ENCODE measurements around the gene PSMB5.

The PSMB5 gene

DNA sequence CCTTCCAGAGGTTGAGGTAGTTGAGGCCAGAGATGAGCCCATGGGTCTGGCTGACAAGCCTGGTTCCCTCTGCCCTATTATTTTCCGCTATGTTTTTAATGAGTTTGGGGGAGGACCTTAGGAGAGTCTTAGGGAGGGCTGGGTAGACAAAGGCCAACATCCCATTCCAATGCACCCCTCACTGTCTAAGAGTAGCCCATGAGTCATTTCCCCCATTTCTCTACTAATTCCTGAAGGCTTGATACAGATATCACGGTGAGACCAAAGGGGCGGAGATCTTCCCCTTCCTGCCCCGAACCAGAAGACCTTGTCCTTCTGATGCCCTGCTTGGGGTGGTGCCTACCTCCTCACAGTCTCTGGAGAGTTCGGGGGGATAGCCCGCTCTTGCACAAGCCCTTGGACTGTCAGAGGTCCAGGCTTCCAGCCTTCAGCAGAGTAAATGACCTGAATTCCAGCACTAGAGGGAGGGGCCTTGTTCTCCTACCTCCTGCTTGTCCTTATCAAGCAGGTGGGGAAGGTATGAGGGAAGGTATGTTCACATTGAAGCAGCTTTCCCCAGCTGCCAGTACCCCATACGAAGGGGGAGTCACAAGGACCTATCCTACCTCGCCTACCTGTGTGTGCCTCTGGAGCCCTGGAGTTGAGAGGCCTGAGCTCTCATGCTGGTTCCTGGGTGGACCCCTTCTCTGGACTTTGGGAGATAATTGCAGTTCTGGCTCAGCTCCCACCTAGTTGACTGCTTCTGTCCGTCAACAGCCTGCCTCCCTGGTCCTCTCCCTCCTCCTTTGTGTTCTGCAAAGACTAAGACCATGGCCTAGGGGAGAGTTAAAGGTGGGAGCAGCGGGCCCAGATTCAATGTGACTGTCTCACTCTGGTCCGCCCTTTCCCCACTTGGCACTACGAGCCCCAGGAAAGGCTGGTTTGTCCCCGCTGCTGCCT, 11.0 kb upstream of the PSMB5 start:
- DNase-seq = no peak

DNA sequence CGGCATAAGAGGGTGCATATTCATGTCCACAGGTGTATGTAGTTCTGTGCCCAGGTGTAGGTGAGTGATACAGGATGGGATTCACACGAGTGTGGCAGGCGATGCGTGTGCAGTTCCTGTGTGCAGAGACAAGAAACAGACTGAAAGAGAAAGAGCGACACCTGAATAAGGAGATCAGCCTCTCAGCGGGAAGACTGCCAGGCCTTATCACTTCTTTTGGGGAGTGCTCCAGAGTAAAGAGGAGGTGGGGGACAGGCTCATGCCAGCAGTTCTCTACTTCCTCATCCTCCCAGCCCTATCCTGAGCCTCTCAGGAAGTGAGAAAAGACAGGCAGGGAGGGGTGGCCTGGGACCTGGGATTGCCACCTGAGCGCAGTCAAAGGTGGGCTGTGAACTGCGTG, 10.1 kb upstream of the PSMB5 start:
- no peak for DNase-seq

DNA sequence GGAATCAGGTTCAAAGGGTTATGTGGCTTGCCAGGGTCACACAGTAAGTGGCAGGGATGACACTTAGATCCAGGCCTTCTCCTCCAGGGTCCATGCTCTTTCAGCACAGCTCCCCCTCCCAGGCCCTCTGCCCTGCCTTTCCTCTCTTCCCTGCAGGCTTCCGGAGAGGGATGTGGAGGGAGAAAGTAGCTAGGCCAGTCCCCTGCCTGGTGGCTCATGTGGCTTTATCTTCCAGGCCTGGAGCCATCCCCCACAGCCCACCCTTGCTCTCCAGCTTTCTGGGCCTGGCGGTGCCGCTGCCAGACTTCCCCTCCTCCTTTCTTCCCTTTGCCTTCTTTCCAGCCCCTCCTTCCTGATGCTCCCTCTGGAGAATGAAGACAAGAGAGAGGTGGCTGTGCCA, 9.1 kb upstream of the PSMB5 start:
- DNase-seq = no peak

DNA sequence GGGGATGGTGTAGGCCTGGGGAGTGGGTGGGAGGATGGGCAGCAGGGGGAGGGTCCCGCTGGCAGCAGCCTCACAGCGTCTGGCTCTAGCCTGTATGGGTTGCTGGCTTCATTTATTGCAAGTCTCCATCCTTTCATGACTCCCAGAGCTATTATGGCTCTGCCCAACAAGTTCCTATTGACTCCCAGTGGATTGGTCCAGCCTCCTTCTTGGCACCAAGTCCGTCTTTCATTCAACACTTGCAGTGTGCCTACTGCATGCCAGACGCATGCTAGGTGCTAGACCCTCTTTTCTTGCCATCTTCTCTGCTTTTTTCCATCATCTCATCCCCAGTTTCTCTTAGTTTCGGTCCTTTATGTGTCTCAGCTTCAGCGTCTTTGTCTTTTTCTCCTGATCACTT, 8.4 kb upstream of the PSMB5 start:
- DNase-seq = no peak

DNA sequence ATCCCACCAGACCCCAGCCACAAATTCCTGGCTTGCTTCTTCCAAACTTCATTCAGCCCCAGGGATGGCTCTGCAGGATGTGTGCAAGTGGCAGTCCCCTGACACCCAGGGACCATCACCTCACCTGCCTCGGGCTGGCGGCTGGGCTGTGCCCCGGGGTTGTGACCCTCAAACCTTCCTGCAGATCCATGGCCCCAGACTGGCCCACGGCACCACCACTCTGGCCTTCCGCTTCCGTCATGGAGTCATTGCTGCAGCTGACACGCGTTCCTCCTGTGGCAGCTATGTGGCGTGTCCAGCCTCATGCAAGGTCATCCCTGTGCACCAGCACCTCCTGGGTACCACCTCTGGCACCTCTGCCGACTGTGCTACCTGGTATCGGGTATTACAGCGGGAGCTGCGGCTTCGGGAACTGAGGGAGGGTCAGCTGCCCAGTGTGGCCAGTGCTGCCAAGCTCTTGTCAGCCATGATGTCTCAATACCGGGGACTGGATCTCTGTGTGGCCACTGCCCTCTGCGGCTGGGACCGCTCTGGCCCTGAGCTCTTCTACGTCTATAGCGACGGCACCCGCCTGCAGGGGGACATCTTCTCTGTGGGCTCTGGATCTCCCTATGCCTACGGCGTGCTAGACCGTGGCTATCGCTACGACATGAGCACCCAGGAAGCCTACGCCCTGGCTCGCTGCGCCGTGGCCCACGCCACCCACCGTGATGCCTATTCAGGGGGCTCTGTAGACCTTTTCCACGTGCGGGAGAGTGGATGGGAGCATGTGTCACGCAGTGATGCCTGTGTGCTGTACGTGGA, 7.7 kb upstream of the PSMB5 start, which contains the start of gene PSMB11:
Gene PSMB11 (plus strand): TSS at position 51 of the 804 bp plus-strand sequence. CDS start 14 bp downstream, at position 65.
- DNase-seq = no peak

DNA sequence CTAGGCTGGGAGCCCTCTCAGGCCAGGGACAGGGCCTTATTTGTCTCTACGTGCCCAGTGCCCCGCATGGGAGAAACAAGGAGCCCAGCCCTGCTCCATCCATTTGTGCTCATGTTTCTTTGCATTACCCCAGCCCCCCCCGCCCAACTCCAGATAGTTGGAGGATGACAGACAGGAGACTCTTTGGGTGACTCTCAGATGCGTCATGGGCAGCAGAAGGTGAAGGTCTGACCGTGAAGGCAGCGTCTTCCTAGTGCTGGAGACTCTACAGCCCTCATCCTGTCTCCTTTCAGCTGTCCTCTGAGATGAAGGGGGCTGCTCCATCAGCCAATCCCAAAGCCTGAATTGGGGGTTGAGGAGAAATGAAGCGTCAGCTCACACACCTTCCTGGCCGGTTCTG, 7.0 kb upstream of the PSMB5 start:
- DNase-seq = no peak

DNA sequence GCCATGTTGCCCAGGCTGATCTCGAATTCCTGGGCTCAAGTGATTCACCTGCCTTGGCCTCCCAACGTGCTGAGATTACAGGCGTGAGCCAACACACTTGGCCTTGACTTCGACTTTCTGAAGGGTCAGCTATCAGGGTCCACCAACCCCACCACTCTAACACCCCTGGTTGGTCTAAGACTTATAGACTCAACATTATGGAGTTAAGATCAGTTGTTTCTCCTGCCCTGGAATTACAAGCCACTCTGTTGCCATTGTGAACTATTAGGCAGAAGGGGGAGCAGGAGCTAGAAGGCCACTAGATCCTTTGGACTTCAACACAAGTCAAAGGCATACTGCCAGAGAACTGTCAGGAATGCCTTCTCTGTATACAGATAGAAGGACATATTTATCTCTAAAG, 5.4 kb upstream of the PSMB5 start:
- no peak for DNase-seq

DNA sequence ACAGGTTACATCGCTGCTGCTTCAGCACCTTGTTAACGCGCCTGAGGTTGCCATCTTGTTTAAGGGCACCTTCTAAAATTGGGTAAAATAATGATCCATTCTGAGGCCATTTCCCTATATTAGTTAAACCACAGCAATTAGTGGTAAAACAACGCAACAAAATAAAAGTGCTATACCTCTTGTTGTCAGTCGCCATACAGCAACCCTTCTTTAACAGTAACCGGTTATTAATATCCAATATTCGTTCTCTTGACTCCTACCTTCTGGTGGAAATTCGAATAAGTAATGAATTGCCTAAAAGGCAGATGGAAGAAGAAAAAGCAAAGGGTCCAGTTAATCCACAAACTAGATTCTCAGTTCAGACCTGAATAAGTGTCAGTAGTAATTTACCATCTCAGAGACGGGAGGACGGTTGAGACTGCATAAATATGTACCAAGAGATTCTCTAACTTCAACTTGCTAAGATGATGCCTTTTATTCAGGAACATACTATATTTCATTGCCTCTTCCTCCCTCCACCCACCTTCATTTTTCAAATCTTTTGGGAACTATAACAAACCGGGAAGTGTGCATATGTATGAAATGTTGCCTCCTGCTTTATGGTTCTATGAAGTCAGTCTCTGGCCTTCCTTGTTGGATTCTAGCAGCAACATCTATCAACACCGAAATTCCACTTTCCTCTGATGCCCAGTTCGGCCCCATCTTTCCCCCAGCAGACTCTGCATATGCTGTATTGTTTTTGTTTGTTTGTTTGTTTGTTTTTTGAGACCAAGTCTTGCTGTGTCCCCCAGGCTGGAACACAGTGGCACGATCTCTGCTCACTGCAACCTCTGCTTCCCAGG, 824 bp upstream of the PSMB5 start:
- DNase-seq = no peak

DNA sequence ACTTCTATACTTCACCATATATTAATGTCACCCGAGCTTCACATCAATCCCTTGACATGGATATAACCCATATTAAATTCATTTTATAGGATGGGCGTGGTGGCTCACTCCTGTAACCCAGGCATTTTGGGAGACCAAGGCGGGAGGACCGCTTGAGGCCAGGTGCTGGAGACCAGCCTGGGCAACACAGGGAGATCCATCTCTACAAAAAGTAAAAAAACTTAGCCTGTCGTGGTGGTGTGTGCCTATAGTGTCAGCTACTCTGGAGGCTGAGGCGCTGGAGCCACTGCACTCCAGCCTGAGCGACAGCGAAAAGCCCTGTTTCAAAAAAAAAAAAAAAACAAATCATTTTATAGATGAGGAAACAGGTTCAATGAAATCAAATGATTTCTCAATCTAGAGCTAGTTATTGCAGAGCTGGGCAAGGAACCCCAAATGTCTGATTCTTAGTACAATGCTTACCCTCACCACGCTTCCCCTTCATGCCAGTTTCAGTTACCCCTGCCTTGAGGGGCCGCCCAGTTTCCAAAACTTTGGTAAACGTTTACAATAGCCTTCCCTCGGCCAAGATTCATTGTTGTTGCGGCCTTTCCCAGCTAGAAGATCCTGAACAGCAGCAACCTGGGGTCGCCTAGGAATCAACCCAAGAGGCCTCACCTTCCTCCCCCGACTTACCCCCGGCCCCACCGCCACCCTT, 751 bp downstream of the PSMB5 start:
- no peak for DNase-seq

DNA sequence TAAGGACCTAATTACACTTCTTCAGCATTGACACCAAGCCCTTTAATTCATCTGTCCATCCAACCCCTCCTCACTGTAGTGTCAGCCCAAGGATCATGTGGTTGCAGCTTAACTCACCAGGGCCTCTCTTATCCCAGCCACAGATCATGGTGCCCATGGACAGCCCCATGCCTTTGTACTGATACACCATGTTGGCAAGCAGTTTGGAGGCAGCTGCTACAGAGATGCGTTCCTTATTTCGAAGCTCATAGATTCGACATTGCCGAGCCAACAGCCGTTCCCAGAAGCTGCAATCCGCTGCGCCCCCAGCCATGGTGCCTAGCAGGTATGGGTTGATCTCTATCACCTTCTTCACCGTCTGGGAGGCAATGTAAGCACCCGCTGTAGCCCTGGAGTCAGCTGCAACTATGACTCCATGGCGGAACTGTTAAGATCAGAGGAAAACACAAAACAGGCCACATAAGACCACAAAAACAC, 1.4 kb downstream of the PSMB5 start:
- no peak for DNase-seq

DNA sequence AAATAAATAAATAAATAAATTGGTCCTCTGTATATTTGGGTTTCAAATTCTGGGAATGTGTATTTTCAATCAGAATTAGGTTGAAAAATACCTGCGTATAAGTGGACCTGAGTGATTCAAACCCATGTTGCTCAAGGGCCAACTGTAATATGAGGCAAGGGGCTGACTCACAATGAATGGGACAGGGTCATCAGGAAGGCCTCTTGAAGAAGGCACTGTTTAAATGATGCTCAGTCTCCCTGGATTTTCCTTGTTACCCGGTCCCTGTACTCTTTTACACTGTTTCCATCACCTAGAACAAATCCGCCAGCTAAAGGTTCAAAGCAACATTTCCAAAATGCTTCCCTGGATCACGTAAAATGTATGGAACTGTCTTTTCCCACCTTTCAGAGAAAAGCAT, 3.8 kb downstream of the PSMB5 start:
- DNase-seq = no peak

DNA sequence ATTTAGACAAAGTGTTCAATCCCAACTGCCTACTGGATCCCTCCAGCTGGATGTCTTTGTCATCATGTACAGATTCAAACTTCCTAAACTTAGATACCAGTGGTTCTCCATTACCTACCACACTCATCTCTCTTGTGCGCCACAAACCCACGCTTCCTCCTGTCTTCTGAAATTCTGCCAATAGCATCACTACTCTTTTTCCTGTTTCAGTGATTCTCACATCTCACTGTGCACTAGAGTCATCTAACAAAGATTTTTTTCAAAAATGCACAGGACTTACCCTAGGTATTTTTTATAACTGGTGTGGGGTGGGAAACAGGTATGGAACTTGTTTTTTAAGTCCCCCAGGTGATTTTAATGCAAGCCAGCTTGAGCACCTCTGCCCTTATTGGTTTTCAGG, 5.9 kb downstream of the PSMB5 start:
- DNase-seq = no peak

DNA sequence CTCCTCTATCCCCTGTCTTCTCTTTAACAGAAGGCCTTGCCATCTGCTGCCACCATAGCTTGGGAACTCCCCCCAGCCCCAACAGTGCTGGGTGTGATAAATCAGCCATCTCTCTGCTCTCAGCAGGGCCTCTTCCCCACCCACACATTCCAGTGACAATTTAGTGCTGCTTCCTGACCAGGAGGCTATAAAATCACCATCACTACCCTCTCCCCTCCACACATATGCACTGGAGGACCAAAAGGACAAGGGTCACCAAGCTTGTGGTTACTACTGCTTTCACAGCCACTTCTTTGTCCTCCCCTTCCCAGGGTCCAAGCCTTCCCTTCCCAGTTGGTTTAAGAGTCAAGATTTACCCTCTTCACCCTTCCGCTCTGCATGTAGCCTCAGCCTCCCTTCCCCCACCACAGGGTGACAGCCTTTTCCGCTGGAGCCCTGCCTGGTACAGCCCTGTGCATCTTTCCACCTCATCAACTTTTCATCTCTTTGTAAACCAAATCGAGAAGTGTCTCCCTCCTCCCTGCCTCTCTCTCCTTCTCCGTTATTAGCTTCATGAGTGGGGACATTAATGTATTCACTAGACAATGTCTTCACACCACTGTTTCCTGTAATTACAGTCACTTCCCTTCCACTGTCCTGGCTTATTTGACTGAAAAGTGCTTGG, 9.4 kb downstream of the PSMB5 start:
- DNase-seq = peak; percentile 69

DNA sequence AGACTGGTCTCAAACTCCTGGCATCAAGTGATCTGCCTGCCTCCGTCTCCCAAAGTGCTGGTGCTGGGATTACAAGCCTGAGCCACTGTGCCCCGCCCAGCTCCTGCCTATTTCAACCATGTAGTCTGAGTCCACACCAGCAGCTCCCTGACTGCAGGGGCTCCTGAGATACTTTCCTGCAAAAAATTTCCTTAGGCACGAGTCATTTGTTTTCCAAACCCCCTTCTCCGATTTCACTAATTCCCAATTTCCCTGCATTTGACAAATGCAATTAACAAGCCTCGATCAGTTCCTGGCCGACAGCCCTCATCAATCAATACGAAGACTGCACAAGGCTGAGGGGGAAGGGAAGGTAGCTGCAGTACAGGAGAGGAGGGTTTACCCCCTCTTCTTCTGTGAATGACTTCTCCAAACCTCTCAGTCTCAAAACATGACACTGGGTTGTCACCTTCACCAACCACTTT, 10.1 kb downstream of the PSMB5 start:
- no peak for DNase-seq

DNA sequence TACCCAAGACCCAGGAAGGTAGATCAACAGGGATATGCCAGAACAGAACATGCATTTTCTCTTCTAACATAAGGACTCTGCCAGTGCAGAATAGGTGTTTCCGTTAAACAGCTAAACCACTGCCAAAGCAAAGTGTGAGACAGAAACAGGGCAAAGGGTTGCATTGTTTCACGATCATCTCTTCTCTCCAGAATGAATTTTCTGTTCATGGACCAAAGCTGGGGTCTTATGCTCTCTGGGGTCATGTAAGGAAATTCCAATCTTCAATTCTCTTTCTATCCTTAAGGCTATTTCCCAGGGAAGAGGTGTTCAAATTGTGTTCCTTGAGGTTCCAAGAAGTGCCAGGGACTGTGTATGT, 10.9 kb downstream of the PSMB5 start:
- DNase-seq = no peak

DNA sequence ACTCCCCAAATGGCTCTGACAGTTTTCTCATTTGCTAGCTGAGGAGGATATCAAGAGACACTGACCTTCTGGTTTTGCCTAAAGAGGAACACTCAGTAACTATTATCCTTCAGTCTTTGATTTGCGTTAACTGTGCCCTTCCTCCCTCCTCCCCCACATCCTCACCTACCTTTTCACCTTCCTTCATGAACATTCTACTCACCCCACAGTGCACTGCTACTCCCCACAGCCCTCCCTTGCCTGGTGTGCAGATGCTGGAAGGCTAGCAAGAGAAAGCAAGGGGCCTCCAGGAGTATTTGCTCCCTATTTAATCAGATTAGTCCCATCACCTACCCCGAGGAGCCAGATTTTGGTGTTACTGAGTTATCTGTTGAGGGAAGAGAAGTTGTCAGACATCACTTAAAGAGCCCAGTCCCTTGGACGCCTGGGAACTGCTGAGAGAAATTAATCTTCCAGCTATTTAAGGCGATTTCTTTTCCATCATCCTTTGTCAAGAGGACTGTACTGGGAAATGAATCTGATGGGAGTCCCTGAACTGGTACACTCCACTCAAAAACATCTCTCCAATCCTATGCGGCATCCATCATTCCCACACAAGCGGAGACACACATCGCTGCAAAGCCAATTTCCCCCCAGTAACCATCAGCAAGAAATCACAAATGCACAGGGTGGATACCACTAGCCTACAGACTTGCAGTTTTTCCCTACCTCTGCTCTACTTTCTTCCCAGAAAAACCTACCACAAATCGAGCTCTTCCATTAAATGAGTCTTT, 11.5 kb downstream of the PSMB5 start:
- no peak for DNase-seq

DNA sequence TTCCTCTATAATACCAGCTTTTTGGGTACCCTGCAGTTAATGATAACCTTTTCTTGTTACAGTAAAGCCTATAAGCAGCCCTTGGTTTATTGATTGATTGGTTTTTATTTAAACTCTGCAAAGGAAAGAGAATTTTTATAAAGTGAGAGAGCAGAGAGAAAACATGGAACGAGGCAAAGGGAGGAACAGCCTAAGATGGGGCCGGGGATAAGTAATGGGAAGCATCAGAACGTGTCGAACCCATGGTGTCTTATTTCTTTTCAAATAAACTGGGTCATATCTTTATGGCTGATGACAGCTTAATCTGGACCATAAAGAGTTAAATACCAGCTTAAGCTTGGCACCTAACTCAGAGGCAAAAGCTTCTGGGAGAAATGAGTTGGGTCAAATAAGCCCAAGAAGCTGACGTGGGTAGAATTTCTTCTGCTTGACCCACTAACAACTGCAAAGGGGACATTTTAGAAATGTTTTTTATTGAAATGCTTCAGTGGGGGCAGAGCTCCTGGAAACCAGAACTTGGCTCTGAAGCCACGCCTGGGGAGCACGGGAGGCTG, 12.7 kb downstream of the PSMB5 start:
- no peak for DNase-seq

DNA sequence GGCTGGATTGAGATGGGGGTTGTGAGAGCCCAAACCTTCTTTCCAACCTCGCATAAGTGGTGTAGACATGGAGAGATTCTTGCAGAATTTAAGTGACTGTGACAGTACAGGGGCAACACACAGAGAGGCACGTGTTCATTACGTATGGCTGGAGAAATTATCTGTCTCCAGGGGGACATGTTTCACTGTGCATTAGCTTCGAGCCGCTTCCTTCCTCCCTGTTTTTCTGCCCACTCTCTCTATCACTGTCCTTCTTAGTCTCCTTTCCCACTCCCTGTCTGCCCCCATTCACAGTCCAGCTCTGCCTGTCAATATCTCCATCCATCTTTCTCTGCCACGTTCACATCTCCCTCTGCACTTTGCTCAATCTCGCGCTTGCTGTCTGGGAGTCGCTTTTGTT, 13.3 kb downstream of the PSMB5 start:
- DNase-seq = no peak

DNA sequence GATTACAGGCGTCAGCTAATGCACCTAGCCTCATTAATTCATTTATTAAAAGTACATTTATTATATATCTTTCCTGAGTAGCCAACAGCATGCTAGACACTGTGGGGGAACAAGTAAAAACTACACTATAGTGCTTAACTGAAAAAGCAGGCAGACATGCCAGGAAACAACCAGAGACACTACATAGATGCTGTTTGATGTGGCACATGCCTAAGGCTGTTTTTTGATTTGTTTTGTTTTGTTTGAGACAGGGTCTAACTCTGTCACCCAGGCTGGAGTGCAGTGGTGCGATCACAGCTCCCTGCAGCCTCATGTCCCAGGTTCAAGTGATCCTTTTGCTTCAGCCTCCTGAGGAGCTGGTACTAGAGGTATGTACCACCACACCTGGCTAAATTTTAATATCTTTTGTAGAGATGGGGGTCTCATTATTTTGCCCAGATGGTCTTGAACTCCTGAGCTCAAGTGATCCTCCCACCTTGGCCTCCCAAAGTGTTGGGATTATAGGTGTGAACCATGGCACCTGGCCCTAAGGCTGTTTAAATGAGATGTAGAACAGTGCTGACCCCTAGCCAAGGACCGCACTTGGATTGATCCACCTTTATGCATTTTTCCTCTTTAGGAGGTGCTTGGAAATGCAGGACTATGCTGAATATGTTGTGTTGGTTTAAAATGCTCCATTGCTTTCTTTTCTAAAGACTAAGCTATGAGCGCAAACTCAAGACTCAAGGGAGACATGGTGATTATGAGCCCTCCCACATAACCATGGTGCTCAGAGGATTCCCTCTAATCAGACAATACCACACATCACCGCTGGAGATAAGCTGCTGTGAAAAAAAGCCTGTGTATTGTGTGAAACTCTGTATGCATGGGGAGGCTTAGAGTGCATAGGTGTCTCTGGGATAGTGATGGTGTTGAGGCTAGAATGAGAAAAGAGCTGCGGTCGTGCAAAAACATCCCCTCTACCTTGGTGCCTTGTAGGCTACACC, 14.3 kb downstream of the PSMB5 start:
- DNase-seq = no peak
